Adrenal gland (tissue), 12 donors: Measurements from ENCODE around the gene EFCAB12. TPM values are rescaled to one million over a fixed set of nuclear protein-coding genes. Genes with fewer than 3 reads are reported as not detected.

Experiments used
- DNase-seq, 7 donors: peaks; one replicate each; pipeline ENCODE4 v3.0.0-alpha.2; 2019 to 2020
- H3K27ac ChIP-seq, 5 donors: fragments of 200-600 bp; sonication (generic) in 4 of 5; 1 replicate in 3 of 5; 2 replicates in 2 of 5; pipeline versions ENCODE4 v1.5.1 to v1.8.0; 2016 to 2020; ENCODE audit warnings: mild to moderate bottlenecking in 1 of 5
- H3K27me3 ChIP-seq: fragments of 200-600 bp; 2 replicates; pipeline ENCODE4 v1.8.0; 2021
- H3K36me3 ChIP-seq, 2 donors: fragments of 200-600 bp; replicated peaks in 1 of 2; 1 replicate in 1 of 2; 2 replicates in 1 of 2; pipeline versions ENCODE4 v1.5.1 to v1.8.0; 2018 to 2022
- H3K4me1 ChIP-seq, 2 donors: fragments of 200-600 bp; replicated peaks in 1 of 2; 1 replicate in 1 of 2; 2 replicates in 1 of 2; pipeline versions ENCODE4 v1.5.1 to v1.8.0; 2018 to 2021
- H3K4me3 ChIP-seq, 4 donors: fragments of 200-600 bp; sonication (generic) in 3 of 4; one replicate each; pipeline ENCODE4 v1.5.1; 2016 to 2018
- H3K9me3 ChIP-seq, 3 donors: fragments of 200-600 bp; sonication (generic) in 1 of 3; replicated peaks in 1 of 3; 1 replicate in 2 of 3; 2 replicates in 1 of 3; pipeline versions ENCODE4 v1.5.1 to v1.8.0; 2016 to 2021
- POLR2A ChIP-seq, 2 donors: fragments of 450-650 bp; IDR thresholded peaks; one replicate each; pipeline ENCODE4 v1.6.1; 2017; ENCODE audit warnings: antibody characterized with exemption in 2 of 2, mild to moderate bottlenecking in 2 of 2, moderate library complexity in 1 of 2
- WGBS, 4 donors: extraction: QIAGEN DNeasy Blood & Tissue Kit in 2 of 4; methylation state at CpG; one replicate each; pipeline versions ENCODE4 v1.1.5 to v1.1.7; 2013 to 2017; 5-methylcytosine and 5-hydroxymethylcytosine counted together
- intact Hi-C, 2 donors: fragments of 100-400 bp; cut with DNase I; formaldehyde crosslinking; loops; one replicate each; pipeline versions ENCODE4 v1.14.1 to v1.15.0; 2022 to 2023
- polyA plus RNA-seq, 3 donors: library from polyadenylated mRNA; stranded (reverse); fragments of 200-250 nt in 2 of 3; fragments of 350-450 nt in 1 of 3; fragmentation: Illumina TruSeq in 1 of 3; extraction: RNeasy Lipid Tissue Mini Kit (QIAGEN cat#74804) in 1 of 3; gene quantifications; one replicate each; pipeline ENCODE4 v1.2.3, GENCODE V29; 2013 to 2014
- total RNA-seq, 9 donors: library from RNA; depleted of rRNA in 4 of 9; stranded (reverse); fragments of >200 nt in 4 of 9; fragments of 120-200 nt in 1 of 9; fragmentation: NEBNext Ultra II Directional in 1 of 9; extraction: Animal tissue kit (Norgen Biotek cat#: 25700) in 1 of 9; gene quantifications; one replicate each; pipeline versions ENCODE4 v1.1.0 to v1.2.4, GENCODE V29; 2013 to 2023
- TF ChIP-seq, protein P1 (sequence below), 6 experiments: fragments of 450-650 bp in 4 of 6; fragments of 200-600 bp in 2 of 6; sonication (generic) in 1 of 6; IDR thresholded peaks; 1 replicate in 5 of 6; 2 replicates in 1 of 6; pipeline versions ENCODE4 v1.5.1 to v1.8.0; 2016 to 2021; ENCODE audit warnings: antibody characterized with exemption in 6 of 6, mild to moderate bottlenecking in 2 of 6, moderate library complexity in 1 of 6
- donor health status: healthy with polysubstance abuse.
- donor health status: Bipolar disorder and iron deficiency.
- donor health status: DM: yes; HTN: yes; CAD: no.
- donor health status: DM: no; HTN: no; CAD: no.
- donor health status: DM: no; HTN: no; CAD: no.
- donor health status: DM: yes; HTN: yes; CAD: no.

EFCAB12 gene
- total and polyA plus RNA-seq, 12 donors: 0.17 to 3.9 (median 0.41) TPM; not detected in 1

- H3K27me3 ChIP-seq: no peaks in the 10 kb centered on the region
- no peaks in the 10 kb centered on the region for H3K36me3 ChIP-seq
- H3K4me3 ChIP-seq: no peak overlapping the region
- intact Hi-C loops: no loop called here
- TF ChIP-seq, protein P1, sequence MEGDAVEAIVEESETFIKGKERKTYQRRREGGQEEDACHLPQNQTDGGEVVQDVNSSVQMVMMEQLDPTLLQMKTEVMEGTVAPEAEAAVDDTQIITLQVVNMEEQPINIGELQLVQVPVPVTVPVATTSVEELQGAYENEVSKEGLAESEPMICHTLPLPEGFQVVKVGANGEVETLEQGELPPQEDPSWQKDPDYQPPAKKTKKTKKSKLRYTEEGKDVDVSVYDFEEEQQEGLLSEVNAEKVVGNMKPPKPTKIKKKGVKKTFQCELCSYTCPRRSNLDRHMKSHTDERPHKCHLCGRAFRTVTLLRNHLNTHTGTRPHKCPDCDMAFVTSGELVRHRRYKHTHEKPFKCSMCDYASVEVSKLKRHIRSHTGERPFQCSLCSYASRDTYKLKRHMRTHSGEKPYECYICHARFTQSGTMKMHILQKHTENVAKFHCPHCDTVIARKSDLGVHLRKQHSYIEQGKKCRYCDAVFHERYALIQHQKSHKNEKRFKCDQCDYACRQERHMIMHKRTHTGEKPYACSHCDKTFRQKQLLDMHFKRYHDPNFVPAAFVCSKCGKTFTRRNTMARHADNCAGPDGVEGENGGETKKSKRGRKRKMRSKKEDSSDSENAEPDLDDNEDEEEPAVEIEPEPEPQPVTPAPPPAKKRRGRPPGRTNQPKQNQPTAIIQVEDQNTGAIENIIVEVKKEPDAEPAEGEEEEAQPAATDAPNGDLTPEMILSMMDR (IDR thresholded peaks at IDR 0.05): no peak
- TF ChIP-seq POLR2A (IDR thresholded peaks at IDR 0.05): no peak
- no peak for DNase-seq
- H3K27ac ChIP-seq: no peak overlapping the region
- no peaks in the 10 kb centered on the region for H3K9me3 ChIP-seq
- 86 to 94% (median 90%) methylated on average over 5 to 17 of the region's 17 CpGs for WGBS, 4 donors
- H3K4me1 ChIP-seq: peaks cover 8 to 21% of the 10 kb centered on the region in 2 donors
These were observed 17.5 kb downstream of the EFCAB12 start for GRCh38 chr3:129410971-129411370.

DNA sequence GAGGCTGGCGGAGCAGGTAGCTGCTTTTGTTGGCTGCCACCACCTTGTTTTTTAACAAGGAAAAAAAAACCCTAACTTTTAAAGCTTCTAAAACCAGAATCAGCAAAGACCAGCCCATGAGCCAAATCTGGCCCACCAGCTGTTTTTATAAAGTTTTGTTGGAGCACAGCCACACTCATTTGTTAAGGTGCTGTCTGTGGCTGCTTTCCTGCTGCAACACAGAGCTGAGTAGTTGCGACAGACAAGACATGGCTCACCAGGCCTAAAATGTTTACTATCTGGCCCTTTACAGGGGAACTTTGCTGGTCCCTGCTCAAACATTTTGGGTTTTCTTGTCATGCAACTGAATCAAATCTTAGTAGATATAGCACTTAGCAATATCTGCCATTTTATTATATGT is 18.9 kb downstream of the EFCAB12 start:
- H3K9me3 ChIP-seq: no peaks in the 10 kb centered on the region
- DNase-seq: peak in 6 of 7 donors; percentile 8 to 70 (median 52)
- no peaks in the 10 kb centered on the region for H3K36me3 ChIP-seq
- H3K27me3 ChIP-seq: no peaks in the 10 kb centered on the region
- peak overlapping the region in 1 of 5 donors; percentile 34 for H3K27ac ChIP-seq
- 40 to 55% (median 46%) methylated on average over 2 of the region's 2 CpGs for WGBS, 4 donors
- intact Hi-C loops: no loop called here
- no peak overlapping the region for H3K4me3 ChIP-seq
- TF ChIP-seq POLR2A (IDR thresholded peaks at IDR 0.05): no peak
- TF ChIP-seq, protein P1 (IDR thresholded peaks at IDR 0.05): no peak
- H3K4me1 ChIP-seq: peaks cover 8 to 21% of the 10 kb centered on the region in 2 donors

DNA sequence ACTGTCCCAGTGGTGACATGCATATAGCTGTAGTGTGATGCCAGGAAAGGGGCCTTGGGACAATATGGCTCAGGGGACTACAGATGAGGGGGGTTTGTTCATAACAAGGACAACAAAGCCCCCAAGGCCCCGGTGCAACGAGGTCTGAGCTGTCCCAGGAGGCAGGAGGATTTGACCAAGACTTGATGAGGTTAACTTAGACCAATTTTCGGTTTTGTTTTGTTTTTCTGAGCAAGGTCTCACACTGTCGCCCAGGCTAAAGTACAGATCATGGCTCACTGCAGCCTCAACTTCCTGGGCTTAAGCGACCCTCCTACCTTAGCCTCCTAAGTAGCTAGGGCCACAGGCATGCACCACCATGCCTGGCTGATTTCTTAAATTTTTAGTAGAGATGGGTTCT is 23.8 kb downstream of the EFCAB12 start:
- no peak for DNase-seq
- intact Hi-C loops: no loop called here
- 67 to 88% (median 81%) methylated on average over 5 of the region's 5 CpGs for WGBS, 4 donors
- H3K36me3 ChIP-seq: no peaks in the 10 kb centered on the region
- TF ChIP-seq, protein P1 (IDR thresholded peaks at IDR 0.05): no peak
- no peak for TF ChIP-seq POLR2A (IDR thresholded peaks at IDR 0.05)
- H3K9me3 ChIP-seq: no peaks in the 10 kb centered on the region
- H3K4me1 ChIP-seq: peaks cover 3 to 9% of the 10 kb centered on the region in 2 donors
- no peaks in the 10 kb centered on the region for H3K27me3 ChIP-seq
- H3K4me3 ChIP-seq: no peak overlapping the region
- no peak overlapping the region for H3K27ac ChIP-seq

DNA sequence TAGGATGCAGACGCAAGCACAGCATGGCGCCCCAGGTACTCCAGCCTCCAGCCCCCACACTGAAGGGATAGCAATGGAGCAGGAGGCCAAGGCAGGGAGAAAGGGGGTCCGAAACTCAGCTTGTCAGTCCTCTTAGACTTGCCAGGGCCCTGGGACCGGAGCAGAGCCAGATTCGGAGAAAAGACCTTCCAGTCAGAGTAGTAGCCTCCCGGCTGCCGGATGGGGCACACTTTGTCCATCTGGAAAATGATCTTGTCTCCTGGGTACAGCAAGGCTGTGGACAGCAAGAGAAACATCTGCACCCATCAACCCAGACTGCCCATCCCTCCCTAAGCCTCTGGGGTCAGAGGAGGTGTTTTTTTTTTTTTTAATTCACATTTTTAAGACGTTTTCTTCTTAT is 24.3 kb downstream of the EFCAB12 start:
- DNase-seq: no peak

More for the DNA sequence above, 24.3 kb downstream of the EFCAB12 start:
- Histone ChIP-seq H3K4me3 (no peak overlapping the region), H3K27ac (no peak overlapping the region), H3K27me3 (no peaks in the 10 kb centered on the region), H3K4me1 (peaks cover 3 to 5% of the 10 kb centered on the region in 2 donors), H3K9me3 (no peaks in the 10 kb centered on the region), H3K36me3 (no peaks in the 10 kb centered on the region)
- 82 to 90% (median 84%) methylated on average over 6 to 8 of the region's 8 CpGs for WGBS, 4 donors
- no peak for TF ChIP-seq POLR2A (IDR thresholded peaks at IDR 0.05)
- TF ChIP-seq, protein P1 (IDR thresholded peaks at IDR 0.05): no peak
- intact Hi-C loops: no loop called here
